HCT116 (cell line): ENCODE data around the gene ADAMTS6.

Experiments
- CTCF ChIP-seq, 3 experiments: fragments of 200-600 bp in 1 of 3; sonication (generic) in 1 of 3; IDR thresholded peaks in 2 of 3; conservative IDR thresholded peaks in 1 of 3; 2 replicates each; pipeline ENCODE4 v1.5.1; 2012 to 2017; ENCODE audit warnings: low read depth in 2 of 3, low read length in 2 of 3, antibody characterized with exemption in 1 of 3, borderline replicate concordance in 1 of 3, control low read depth in 1 of 3, mild to moderate bottlenecking in 1 of 3, mixed read lengths in 1 of 3, mixed run types in 1 of 3, moderate library complexity in 1 of 3; ENCODE audit not compliant: insufficient read depth in 1 of 3
- EGR1 ChIP-seq: IDR thresholded peaks from 2 replicates; pipeline ENCODE4 v1.6.1; 2012; ENCODE audit warnings: low read depth
- EZH2 ChIP-seq: fragments of 200-600 bp; sonication (generic); IDR thresholded peaks from 2 replicates; pipeline ENCODE4 v1.6.1; 2017; ENCODE audit warnings: antibody characterized with exemption, mixed run types
- EZH2phosphoT487 ChIP-seq: fragments of 200-600 bp; IDR thresholded peaks from 2 replicates; pipeline ENCODE4 v1.6.1; 2018; ENCODE audit warnings: antibody characterized with exemption, borderline replicate concordance
- MAX ChIP-seq: IDR thresholded peaks from 2 replicates; pipeline ENCODE4 v1.6.1; 2012
- POLR2A ChIP-seq: IDR thresholded peaks from 2 replicates; pipeline ENCODE4 v1.7.0; 2011; ENCODE audit warnings: borderline replicate concordance; ENCODE audit not compliant: insufficient read depth, insufficient read length; ENCODE audit errors: extremely low read depth
- RAD21 ChIP-seq: IDR thresholded peaks from 2 replicates; pipeline ENCODE4 v1.6.1; 2012; ENCODE audit warnings: low read depth, mild to moderate bottlenecking
- SP1 ChIP-seq: IDR thresholded peaks from 2 replicates; pipeline ENCODE4 v1.6.1; 2012; ENCODE audit warnings: low read depth
- YY1 ChIP-seq: IDR thresholded peaks from 2 replicates; pipeline ENCODE4 v1.6.1; 2011; ENCODE audit warnings: low read length, low read depth, moderate library complexity, mild to moderate bottlenecking; ENCODE audit not compliant: insufficient replicate concordance; ENCODE audit errors: extremely low read depth
- ZFX ChIP-seq: fragments of 450-650 bp; IDR thresholded peaks from 2 replicates; pipeline ENCODE4 v1.6.1; 2017

GRCh38 chr5:65198456-65199120 is 283.1 kb downstream of the ADAMTS6 start:
- TF ChIP-seq CTCF (IDR thresholded peaks at IDR 0.05 in 2 of 3, conservative IDR thresholded peaks at IDR 0.05 in 1 of 3; ENCODE audit: borderline replicate concordance in 1 of 3, insufficient read depth in 1 of 3, low read depth in 2 of 3, low read length in 2 of 3) (no peak), MAX (no peak), ZFX (no peak), POLR2A (no peak), EGR1 (no peak), YY1 (no peak), EZH2phosphoT487 (no peak), EZH2 (no peak), RAD21 (no peak), SP1 (no peak)
